NCI-H146 treated with DMSO at 0.1 percent for 48 hours (cell line): ENCODE data around the gene PHF21A.
"Not testable (repeated sequence)": the region's sequence is repeated elsewhere in the genome, so short reads cannot be mapped to it uniquely, and the experiment has no call there.

Experiments used
- DNase-seq: peaks from one replicate; lab custom pipeline; 2025; ENCODE audit not compliant: unreplicated experiment; lab: John Stamatoyannopoulos, UW

Gene PHF21A

DNA sequence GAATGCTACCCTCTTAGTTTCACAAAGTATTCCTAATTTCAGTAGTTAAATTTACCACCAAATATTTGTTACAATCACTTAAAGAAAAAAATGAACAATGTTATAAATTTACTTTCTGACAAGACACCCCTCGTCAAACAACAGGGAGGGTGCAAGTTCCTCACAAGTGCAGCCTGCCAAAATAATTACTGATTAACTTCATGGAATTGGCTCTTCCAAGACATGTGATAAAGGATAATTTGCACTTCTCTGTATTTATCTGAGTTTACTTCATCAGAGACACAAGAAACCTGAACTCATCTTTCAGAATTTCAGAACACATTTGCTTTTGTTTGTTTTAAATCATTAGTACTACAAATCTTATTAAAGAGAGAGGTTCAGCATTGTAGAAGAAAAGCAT is 132.3 kb downstream of the PHF21A start:
- DNase-seq = no peak

- no peak for DNase-seq
Measured at GRCh38 chr11:45985212-45985611, 136.0 kb downstream of the PHF21A start.

GRCh38 chr11:45984192-45984591 is 137.1 kb downstream of the PHF21A start:
- no peak for DNase-seq

- no peak for DNase-seq
Measured at GRCh38 chr11:45983471-45983845, 137.8 kb downstream of the PHF21A start.

DNA sequence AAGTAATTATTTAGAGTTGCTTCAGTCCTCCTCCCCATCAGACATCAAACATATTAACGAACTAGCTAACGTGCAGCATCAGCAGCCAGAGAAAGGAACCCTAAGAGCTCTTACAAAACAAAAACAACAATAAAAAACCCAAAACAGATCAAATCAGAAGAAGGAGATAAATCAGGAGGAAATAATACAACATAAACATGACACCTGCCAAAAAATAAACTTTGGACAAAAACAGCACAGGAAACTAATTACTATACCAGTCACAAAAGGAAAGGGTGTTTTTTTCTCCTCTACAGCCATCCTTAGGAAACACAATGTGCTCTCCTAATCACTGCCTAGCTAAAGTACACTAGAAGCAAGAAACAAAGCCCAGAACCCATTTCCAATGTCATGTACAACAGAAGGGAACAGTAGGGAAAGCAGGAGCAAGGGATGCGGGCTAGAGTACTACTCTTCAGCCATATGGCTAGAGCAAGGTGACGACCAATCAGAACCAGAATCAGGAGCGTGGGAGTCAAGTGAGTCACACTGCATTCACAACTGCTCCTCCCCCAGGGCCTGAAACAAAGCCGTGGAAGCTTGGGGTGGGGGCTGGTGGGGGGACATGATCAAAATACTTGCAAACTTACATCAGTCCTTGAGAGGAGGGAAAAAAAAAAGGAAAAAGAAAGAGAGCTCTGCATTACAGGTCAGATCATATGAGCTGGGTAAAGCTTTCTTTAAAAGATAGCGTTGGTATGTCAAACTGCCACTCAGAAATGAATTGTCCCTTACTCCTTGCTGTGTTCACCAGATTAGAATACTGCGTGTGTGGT is 138.4 kb downstream of the PHF21A start:
- DNase-seq = no peak

GRCh38 chr11:45981826-45982225 is 139.4 kb downstream of the PHF21A start:
- not testable (repeated sequence) for DNase-seq

DNA sequence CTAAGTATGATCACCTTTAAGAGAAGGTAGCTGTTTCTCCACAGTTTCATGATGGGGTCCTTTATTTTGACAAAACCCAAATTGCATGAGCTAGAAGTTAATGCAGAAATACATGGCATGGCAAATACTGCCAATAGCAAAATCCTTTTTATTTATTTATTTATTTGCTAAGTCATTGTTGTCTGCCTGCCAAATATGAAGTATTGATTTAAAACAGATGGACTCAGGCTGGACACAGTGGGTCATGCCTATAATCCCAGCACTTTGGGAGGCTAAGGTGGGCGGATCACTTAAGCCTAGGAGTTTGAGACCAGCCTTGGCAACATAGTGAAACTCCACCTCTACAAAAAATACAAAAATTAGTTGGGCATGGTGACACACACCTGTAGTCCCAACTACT is 146.4 kb downstream of the PHF21A start:
- no peak for DNase-seq

- DNase-seq = no peak
Measured at GRCh38 chr11:45973601-45974000, 147.7 kb downstream of the PHF21A start.

DNA sequence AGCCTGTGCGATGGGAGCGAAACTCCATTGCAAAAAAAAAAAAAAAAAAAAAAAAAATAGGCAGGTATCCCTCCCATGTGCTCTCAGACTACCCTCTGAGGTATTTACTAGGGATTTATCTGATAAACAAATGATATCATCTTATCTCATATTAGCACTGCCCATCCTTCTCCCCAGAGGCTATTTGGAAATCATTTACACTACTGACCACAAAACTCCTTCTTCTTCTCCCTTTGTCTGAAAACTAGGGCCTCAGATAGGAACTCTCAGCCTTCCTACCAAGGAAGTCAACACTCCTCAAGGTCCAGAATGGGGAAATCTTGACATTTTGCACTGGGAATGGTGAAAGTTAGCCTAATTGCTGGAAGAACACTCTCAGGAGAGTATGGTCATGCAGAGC is 152.4 kb downstream of the PHF21A start:
- DNase-seq = no peak

DNA sequence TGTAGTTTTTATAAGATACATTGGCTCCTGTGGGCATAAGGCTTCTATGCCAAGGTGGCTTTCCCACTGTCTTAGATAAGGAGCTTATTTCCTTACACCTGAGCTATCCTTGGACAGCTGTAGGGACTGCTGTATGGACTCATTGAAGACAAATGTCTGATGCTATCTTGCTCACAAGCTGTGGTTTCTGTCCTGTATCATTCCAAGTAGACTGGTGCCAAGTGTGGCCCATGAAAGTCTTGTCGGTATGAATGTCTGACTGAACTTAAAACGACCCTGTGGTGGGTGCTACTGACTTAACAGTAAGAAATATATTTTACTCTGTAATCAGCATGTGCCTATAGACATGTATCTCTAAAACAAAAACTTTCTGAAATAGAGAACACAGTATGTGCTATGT is 153.7 kb downstream of the PHF21A start:
- no peak for DNase-seq

DNA sequence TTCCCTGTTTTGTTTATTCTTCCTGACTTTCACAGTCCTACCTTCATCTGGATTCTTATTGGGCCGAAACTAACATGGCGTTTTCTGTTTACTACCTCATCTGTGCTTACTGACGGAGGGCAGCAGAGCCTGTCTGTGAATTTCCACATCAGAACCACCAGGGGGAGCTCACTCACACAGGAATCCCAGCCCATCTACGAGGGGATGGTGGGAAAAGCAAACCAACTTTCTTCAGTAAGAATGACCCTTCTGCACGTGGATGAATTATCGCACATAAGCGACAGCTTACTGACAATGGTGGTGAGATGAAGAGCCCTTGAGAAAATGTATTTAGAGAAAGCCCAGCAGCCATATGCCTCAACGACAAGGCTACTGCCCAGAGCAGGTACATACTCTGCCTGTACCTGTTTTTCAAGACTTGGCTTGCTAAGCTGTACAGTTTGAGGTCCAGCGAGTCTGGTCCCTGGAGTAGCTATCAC is 156.3 kb downstream of the PHF21A start:
- DNase-seq = peak; percentile 24

- DNase-seq = no peak
Measured at GRCh38 chr11:45961751-45962240, 159.5 kb downstream of the PHF21A start.

GRCh38 chr11:45960387-45961095 is 160.7 kb downstream of the PHF21A start:
- no peak for DNase-seq

DNA sequence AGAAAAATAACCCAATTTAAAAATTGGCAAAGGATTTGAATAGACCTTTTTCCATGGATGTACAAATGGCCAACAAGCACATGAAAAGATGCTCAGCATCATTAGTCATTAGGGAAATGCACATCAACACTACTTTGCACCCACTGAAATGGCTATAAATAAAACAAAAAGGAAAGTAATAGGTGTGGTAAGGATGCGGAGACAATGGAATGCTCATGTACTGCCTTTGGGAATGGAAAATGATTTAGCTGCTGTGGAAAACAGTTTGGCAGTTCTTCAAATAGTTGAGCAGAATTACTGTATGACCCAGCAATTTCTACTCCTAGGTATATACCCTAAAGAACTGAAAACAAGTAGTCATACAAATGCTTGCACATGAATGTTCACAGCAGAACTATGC is 161.4 kb downstream of the PHF21A start:
- no peak for DNase-seq

GRCh38 chr11:45949992-45950407 is 171.3 kb downstream of the PHF21A start:
- no peak for DNase-seq

- DNase-seq = no peak
Measured at GRCh38 chr11:45948356-45948755, 172.9 kb downstream of the PHF21A start.

GRCh38 chr11:45947885-45948284 is 173.4 kb downstream of the PHF21A start:
- DNase-seq = no peak

DNA sequence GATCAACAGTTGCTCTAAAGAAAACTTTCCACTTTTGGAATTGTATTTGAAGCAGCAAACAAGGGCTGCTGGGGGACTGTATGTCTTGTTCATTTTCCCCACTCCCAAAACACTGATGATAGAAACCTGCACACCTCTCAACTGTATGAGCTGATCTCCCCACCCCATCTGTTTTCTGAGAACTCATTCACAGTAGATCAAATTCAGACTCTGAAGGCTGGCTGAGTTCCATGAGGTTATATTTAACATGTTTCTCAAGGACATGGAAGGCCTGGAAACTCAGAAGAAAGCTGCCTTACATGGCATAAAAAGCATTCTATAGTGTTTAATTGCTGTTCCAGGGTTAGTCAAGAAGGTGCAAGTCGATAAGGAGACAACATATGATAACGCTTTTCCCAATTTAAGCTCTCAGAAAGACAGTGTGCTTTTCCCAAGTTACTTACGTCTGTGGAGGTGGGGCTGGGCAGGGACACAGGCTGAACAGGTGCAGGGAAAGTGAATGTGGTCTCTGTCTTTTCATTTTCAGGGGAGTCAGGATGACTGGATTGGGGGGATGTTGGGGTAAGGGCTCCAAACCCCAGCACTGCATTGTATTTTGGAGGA is 175.8 kb downstream of the PHF21A start:
- DNase-seq = no peak

- no peak for DNase-seq
Measured at GRCh38 chr11:45942381-45942780, 178.9 kb downstream of the PHF21A start.

GRCh38 chr11:45941285-45941684 is 180.0 kb downstream of the PHF21A start:
- DNase-seq = no peak

- no peak for DNase-seq
Measured at GRCh38 chr11:45939836-45940235, 181.4 kb downstream of the PHF21A start.

DNA sequence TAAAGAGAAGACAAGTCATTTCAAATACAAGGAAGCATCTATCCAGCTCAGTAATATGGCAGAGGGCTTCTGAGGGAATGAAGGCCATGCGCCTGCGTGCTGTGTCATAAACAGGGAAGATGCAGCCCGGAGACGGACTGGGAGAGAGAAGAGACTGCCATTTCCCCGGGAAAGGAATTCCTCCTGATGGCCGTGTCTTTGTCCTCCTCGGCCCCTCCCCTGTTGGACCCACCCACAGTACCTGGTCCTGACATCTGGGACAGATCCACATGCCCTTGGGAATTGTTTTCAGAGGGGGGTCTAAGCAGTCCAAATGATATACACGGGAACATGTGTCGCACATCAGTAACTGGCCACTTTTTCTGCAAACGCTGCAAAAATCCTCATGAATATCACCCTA is 183.3 kb downstream of the PHF21A start:
- no peak for DNase-seq
